GM04504 (cell line): ENCODE data around the gene EXOSC6.
"Not testable (repeated sequence)": the region's sequence is repeated elsewhere in the genome, so short reads cannot be mapped to it uniquely, and the experiment has no call there.

Source experiments
- DNase-seq: peaks from one replicate; pipeline ENCODE4 v3.0.0-alpha.2; 2012; ENCODE audit warnings: low read depth

EXOSC6 gene

DNA sequence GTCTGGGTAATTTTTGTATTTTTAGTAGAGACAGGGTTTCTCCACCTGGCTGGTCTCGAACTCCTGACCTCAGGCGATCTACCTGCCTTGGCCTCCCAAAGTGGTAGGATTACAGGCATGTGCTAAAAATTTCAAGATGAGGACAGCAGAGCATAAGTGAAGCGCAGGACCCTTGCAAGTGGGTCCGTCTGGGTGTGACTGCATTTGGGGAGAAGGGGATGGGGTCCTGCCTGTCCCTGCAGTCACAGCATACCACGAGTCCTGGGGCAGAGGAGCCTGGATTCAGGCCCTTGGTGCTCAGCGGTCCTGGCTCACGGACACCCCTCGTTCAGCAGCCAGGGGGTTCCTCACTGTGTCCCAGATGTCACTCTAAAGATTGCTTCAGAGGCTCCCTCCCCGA lies 53.5 kb downstream of the EXOSC6 start:
- not testable (repeated sequence) for DNase-seq

- not testable (repeated sequence) for DNase-seq
Observed at GRCh38 chr16:70197611-70198010, 54.1 kb downstream of the EXOSC6 start.
